ENCODE results near the gene HEYL.

DNA sequence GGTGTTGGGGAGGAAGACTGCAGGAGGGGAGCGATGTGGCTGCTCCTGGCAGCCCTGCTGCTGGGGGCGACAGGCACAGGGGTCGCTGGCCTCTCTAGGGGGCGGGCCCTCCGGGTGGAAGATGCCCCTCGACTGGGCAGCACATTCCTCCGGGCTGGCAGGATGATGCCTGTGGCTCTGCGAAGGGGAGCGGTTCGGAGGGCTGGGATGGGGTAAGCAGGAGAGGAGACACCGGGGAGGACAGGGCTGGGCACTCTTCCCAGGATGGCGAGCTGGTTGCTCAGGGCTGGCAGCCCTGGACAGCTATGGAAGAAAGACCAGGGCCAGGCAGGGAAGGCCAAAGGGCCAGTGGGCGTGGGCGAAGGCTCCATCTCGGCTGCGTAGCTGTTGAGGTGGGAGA lies 12.8 kb downstream of the HEYL start:
- no peak for TF ChIP-seq CTCF (IDR thresholded peaks at IDR 0.05; ENCODE audit: low read depth, low read length)
- no peak for TF ChIP-seq EZH2phosphoT487 (IDR thresholded peaks at IDR 0.05; ENCODE audit: low read depth)
